ENCODE results near the gene CHRM3. TPM values are rescaled to one million over a fixed set of nuclear protein-coding genes. Genes with fewer than 3 reads are reported as not detected.

CHRM3 gene
- total RNA-seq, 1 experiment from 2014 or later: 1.8 TPM

DNA sequence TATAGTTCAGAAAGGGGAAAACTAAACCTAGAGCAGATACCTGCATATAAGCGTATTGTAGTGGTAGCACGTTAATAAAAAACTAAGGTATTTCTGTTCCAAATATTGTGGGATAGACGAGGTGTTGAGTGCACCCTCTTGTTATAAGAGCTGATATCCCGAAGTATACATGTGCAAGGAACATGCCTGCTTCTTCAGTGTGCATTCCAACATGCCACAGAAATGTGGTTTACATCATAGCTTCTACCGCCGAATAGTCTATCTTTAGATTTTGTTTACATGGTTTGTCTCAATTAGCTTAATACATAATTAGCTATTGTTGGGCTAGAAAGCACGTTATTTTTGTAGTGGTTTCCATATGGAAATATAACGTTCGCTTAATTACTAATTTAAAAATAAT lies 2.2 kb downstream of the CHRM3 start:
- in situ Hi-C loops (cut with HindIII; ENCODE audit: low pct_unique_long_range_greater_than_20kb, low sequenced_read_pairs): no loop called here
- no peak for DNase-seq (ENCODE audit: low read depth, low spot score)

DNA sequence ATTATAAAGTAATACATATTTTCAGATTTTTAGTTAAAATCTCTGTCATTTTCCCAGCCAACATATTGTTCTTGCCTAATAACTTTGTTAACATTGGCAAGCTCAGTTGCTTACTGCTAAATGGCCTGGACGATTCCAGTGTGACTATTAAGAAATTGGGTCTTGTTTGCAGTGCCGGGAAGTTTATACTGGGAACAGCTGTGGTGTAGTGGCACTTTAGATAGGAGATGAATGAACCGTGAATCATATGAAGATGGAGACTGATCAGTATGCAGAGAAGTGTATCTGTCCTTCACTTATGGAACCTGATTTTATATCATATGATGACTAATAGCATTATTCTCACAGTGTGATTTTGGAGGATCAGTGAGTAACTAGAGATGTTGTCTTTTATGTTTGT lies 3.3 kb downstream of the CHRM3 start:
- in situ Hi-C loops (cut with HindIII; ENCODE audit: low pct_unique_long_range_greater_than_20kb, low sequenced_read_pairs): no loop called here
- DNase-seq (ENCODE audit: low read depth, low spot score): no peak

DNA sequence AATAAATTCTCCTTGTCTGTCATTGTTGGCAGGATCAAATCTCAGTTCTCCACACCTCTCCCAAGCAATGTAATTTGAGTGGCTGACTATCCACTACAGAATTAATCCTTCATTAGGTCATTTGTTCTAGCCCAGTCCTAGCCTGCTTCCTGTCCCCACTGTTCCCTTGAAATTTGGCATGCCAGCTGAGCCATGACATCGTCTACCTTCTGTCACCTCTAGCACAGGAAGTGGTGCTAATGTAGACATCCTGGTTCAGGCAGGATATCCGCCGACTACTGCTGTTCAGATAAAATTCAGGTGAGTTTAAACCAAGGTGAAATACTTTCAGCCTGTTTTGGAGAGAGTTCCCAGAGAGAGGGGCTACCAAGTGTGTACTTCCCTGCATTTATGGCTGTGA lies 5.9 kb downstream of the CHRM3 start:
- no peak for DNase-seq (ENCODE audit: low read depth, low spot score)
- in situ Hi-C loops (cut with HindIII; ENCODE audit: low pct_unique_long_range_greater_than_20kb, low sequenced_read_pairs): no loop called here

GRCh38 chr1:239394107-239394506 lies 7.7 kb downstream of the CHRM3 start:
- in situ Hi-C loops (cut with HindIII; ENCODE audit: low pct_unique_long_range_greater_than_20kb, low sequenced_read_pairs): no loop called here
- no peak for DNase-seq (ENCODE audit: low read depth, low spot score)

DNA sequence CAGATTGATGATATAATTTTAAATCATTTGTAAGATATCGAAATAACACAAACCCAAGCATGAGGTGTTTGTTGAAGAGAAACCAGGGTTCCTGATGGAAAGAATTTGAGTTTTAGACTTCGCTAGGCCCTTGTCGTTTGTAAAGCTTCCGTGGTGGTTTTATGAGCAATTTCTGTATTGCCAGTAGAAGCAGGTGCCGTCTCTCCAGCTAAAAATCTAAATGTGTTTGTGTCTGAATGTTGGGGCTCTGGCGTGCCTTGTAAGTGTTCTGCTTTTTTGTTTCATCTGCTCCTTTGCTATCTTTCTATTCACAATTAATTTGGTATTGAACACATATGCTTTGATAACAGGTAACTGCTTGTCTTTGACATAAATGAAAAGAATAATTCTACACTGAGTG lies 27.5 kb downstream of the CHRM3 start:
- in situ Hi-C loops (cut with HindIII; ENCODE audit: low pct_unique_long_range_greater_than_20kb, low sequenced_read_pairs): no loop called here
- no peak for DNase-seq (ENCODE audit: low read depth, low spot score)

DNA sequence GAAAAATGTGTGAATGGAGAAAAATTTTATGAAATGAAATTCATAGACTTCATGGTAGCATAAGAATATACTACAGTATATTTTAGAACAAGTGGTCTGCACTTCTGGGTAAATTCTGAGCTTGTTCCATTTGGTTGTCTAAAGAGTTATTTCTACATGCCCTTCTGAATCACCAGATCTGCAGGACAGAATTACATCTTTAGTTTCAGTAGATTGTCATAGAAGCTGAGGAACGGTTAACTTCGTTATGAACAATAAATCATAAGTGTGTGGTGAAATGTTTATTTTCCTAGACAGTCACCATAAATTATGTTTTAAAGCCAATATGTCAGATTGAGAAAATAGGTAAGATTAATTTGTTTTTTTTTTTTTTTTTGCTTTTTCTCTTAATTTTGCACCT lies 30.9 kb downstream of the CHRM3 start:
- DNase-seq (ENCODE audit: low read depth, low spot score): no peak

GRCh38 chr1:239417986-239418640 lies 31.7 kb downstream of the CHRM3 start:
- in situ Hi-C loops (cut with HindIII; ENCODE audit: low pct_unique_long_range_greater_than_20kb, low sequenced_read_pairs): no loop called here

More for the DNA sequence above, 30.9 kb downstream of the CHRM3 start:
- in situ Hi-C loops (cut with HindIII; ENCODE audit: low pct_unique_long_range_greater_than_20kb, low sequenced_read_pairs): no loop called here

DNA sequence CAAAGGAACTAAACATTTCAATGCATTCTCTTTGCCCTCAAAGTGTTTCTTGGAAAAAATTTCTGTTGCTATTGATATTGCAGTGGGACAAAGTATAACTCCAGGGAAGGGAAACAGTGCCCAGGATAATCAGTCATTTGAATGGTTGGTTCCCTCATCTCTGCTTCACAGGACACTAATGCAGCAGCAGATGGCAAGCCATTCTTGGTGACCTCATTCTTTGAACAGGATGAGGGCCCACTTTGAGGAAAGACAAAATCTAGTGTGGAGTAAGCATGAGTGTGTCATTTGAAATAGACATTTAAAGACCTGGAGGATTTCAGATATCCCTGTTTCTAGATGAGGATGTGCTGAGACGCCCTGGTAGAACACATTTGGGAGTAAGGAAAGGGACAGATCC lies 32.3 kb downstream of the CHRM3 start:
- in situ Hi-C loops (cut with HindIII; ENCODE audit: low pct_unique_long_range_greater_than_20kb, low sequenced_read_pairs): no loop called here
- no peak for DNase-seq (ENCODE audit: low read depth, low spot score)

More at GRCh38 chr1:239417986-239418640, 31.7 kb downstream of the CHRM3 start:
- no peak for DNase-seq (ENCODE audit: low read depth, low spot score)

DNA sequence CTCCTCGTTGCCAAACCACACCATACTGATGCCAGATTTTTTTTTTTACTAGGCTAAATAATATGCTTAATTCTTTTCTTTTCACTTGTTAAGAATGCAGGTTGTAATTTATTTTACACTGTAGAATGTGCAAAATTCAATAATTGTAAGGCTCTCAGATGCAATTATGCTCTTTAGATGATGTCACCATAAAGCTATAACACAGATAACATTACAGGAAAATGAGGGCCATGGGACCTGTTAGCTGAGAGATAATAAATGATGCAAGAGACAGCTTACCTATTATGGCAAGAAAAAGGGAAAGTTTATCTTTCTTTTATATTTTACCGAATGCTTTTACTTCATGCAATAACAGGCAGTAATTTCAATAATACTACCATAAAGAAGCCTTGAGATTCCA lies 35.4 kb downstream of the CHRM3 start:
- in situ Hi-C loops (cut with HindIII; ENCODE audit: low pct_unique_long_range_greater_than_20kb, low sequenced_read_pairs): no loop called here
- DNase-seq (ENCODE audit: low read depth, low spot score): no peak

- in situ Hi-C loops (cut with HindIII; ENCODE audit: low pct_unique_long_range_greater_than_20kb, low sequenced_read_pairs): no loop called here
- DNase-seq (ENCODE audit: low read depth, low spot score): no peak
Observed at GRCh38 chr1:239422818-239423217, 36.5 kb downstream of the CHRM3 start.

DNA sequence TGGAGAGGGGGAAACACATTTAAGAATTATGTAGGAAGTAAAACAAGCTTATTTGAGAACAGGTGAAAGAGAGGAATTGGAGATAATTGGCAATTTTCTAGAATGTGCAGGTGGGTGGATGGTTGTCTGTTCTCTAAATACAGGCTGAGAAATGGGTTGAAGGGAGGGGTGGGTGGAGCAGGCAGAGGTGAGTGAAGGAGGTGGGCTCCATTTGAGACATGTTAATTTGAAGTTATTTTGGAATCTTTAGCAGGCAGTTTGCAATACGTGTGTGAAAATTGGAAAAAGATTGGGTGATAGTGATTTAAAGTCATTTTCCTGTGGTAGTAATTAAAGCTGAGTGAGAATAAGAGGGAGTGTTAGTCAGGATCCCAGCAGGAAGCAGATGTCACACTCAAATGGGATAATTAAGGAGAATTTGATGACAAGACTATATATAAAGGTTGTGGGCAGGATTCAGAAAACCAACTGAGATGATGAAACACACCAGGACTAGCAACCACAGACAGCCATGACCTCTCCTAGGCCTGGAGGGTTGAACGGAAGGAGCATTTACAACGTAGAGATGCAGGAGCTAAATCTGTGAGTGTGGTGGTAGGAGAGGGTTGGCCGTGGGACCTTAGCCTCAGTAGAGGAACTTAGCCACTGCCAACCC lies 40.6 kb downstream of the CHRM3 start:
- in situ Hi-C loops (cut with HindIII; ENCODE audit: low pct_unique_long_range_greater_than_20kb, low sequenced_read_pairs): no loop called here
- DNase-seq (ENCODE audit: low read depth, low spot score): no peak

DNA sequence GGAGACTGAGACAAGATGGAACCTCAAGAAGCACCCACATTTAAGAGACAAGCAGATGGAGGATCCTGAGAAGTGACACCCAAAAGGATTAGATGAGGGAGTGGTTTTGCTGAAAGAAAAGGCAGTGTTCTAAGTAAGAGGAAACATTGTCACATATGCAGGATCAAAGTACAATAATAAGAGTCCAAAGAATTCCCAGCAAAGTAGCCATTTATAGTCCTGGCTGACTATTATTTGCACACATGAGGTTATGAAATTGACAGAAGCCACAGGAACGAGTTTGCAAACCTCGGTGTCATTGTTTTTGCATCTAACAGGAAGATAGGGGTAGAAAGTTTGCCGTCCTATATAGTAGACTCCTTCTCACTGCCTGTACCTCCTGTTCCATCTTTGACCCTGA lies 41.3 kb downstream of the CHRM3 start:
- in situ Hi-C loops (cut with HindIII; ENCODE audit: low pct_unique_long_range_greater_than_20kb, low sequenced_read_pairs): no loop called here
- no peak for DNase-seq (ENCODE audit: low read depth, low spot score)

GRCh38 chr1:239428120-239428710 lies 41.8 kb downstream of the CHRM3 start:
- no peak for DNase-seq (ENCODE audit: low read depth, low spot score)
- in situ Hi-C loops (cut with HindIII; ENCODE audit: low pct_unique_long_range_greater_than_20kb, low sequenced_read_pairs): no loop called here

DNA sequence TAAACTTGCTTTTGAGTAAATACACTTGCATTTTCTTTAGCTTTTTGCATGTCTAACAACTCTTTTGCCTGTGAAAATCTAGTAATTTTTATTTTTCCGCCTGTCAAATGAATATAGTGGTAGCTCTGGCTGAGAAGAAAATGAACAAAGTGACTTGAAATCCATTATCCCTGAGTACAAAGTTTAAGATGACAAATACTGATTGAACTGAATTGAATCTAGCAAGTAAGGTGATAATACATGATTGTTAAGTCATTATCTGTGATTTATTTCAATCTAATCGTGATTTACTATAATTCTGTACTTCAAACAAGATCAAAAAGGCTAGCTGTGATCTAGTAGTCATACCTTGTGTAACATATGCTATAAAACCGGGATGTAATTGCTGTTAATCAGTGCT lies 42.8 kb downstream of the CHRM3 start:
- in situ Hi-C loops (cut with HindIII; ENCODE audit: low pct_unique_long_range_greater_than_20kb, low sequenced_read_pairs): no loop called here
- no peak for DNase-seq (ENCODE audit: low read depth, low spot score)

GRCh38 chr1:239432255-239432654 lies 45.9 kb downstream of the CHRM3 start:
- DNase-seq (ENCODE audit: low read depth, low spot score): no peak
- in situ Hi-C loops (cut with HindIII; ENCODE audit: low pct_unique_long_range_greater_than_20kb, low sequenced_read_pairs): no loop called here

DNA sequence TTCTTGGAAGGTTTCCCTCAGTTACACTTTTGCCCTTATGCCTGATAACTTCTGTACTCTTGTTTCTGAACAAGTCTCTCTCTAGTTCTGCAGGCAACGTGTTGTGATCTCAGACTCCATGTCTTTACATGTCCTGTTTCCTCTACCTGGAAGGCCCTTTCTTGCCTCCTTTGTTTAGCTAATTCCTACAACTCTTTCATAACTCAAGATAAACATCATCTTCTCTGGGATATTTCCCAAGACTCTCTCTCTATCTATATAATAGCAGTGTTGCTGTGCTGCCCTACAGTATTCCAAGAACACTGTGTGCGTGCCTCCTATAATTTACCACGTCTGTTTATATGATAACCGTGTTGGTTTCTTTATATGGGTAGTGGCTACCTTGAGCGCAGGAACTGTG lies 47.8 kb downstream of the CHRM3 start:
- no peak for DNase-seq (ENCODE audit: low read depth, low spot score)
- in situ Hi-C loops (cut with HindIII; ENCODE audit: low pct_unique_long_range_greater_than_20kb, low sequenced_read_pairs): no loop called here
